Measurements from ENCODE around the gene LY9. TPM values are rescaled to one million over a fixed set of nuclear protein-coding genes. Genes with fewer than 3 reads are reported as not detected.

Gene LY9
- total RNA-seq, 1 experiment from 2014 or later = not detected

DNA sequence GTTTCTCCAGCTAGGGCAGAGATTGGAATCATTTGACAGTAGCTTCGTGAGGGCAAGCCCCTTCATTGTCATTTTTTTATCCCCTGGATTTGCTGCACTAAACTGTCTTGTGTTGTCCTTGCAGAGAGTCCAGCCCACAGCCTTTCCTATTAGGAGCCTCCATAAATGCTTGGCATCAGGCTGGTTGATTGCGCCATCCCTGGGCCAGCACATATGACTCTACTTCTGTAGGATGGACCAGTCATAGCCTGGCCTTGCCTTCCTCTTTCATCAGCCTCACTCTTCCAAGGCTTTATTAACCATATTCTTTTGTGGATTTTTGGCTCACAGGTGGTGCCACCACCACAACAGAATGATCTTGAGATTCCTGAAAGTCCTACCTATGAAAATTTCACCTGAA, 31.4 kb downstream of the LY9 start:
- no peak overlapping the region for H3K4me3 Mint-ChIP-seq
- Histone ChIP-seq H3K14ac (ENCODE audit: insufficient read depth, low read length) (no peak overlapping the region), H3K23ac (ENCODE audit: insufficient read length, low read depth, low read length) (no peak overlapping the region), H2BK15ac (ENCODE audit: low read depth, low read length) (no peak overlapping the region), H2BK120ac (ENCODE audit: low read depth, low read length, poor library complexity, severe bottlenecking) (no peak overlapping the region), H3T11ph (ENCODE audit: low read length) (no peak overlapping the region), H2AFZ (ENCODE audit: low read length) (no peak overlapping the region), H3K4me2 (ENCODE audit: insufficient read depth, insufficient read length, low read length) (no peak overlapping the region), H3K18ac (ENCODE audit: insufficient read length, low read depth, low read length) (no peak overlapping the region), H3K27me3 (ENCODE audit: insufficient read depth, low read length) (no peaks in the 10 kb centered on the region), H3K79me1 (ENCODE audit: insufficient read depth, low read depth, low read length, poor library complexity, severe bottlenecking) (no peaks in the 10 kb centered on the region), H2BK5ac (ENCODE audit: insufficient read length, low read length) (no peak overlapping the region), H2BK12ac (ENCODE audit: insufficient read length, low read depth, low read length) (no peak overlapping the region), H3K27ac (ENCODE audit: insufficient read length, low read depth, low read length) (no peak overlapping the region), H4K8ac (replicated peaks; ENCODE audit: insufficient read length, low read depth, low read length) (no peak overlapping the region), H3K56ac (ENCODE audit: insufficient read length, low read depth, low read length) (no peak overlapping the region), H3K4me1 (ENCODE audit: insufficient read depth, low read length) (no peaks in the 10 kb centered on the region), H3K9ac (ENCODE audit: extremely low read depth, insufficient read length, low read length) (no peak overlapping the region), H4K20me1 (ENCODE audit: control insufficient read depth, insufficient read depth, insufficient read length) (no peaks in the 10 kb centered on the region), H3K23me2 (ENCODE audit: insufficient read length, low read depth, low read length, poor library complexity, severe bottlenecking) (no peaks in the 10 kb centered on the region), H3K4ac (ENCODE audit: low read depth, low read length) (no peak overlapping the region), H4K91ac (ENCODE audit: insufficient read length, low read depth, low read length) (no peak overlapping the region), H2AK5ac (ENCODE audit: insufficient read length, low read length) (no peak overlapping the region), H3K79me2 (ENCODE audit: insufficient read depth, low read length) (no peaks in the 10 kb centered on the region), H3K9me3 (ENCODE audit: control insufficient read depth, low read depth, low read length) (no peaks in the 10 kb centered on the region), H4K5ac (ENCODE audit: insufficient read length, low read depth, low read length) (no peak overlapping the region), H2BK20ac (ENCODE audit: low read depth, low read length, poor library complexity, severe bottlenecking) (no peak overlapping the region)
- H3K27ac Mint-ChIP-seq = no peak overlapping the region
- WGBS (ENCODE audit: extremely low coverage, insufficient read length, low lambda C conversion rate) = no CpG with 5 or more reads among the region's 2 CpGs
- H3K4me1 Mint-ChIP-seq = peaks cover 3 to 7% of the 10 kb centered on the region in 2 experiments; a peak in 1 of 4 replicates
- TF ChIP-seq, protein P1, sequence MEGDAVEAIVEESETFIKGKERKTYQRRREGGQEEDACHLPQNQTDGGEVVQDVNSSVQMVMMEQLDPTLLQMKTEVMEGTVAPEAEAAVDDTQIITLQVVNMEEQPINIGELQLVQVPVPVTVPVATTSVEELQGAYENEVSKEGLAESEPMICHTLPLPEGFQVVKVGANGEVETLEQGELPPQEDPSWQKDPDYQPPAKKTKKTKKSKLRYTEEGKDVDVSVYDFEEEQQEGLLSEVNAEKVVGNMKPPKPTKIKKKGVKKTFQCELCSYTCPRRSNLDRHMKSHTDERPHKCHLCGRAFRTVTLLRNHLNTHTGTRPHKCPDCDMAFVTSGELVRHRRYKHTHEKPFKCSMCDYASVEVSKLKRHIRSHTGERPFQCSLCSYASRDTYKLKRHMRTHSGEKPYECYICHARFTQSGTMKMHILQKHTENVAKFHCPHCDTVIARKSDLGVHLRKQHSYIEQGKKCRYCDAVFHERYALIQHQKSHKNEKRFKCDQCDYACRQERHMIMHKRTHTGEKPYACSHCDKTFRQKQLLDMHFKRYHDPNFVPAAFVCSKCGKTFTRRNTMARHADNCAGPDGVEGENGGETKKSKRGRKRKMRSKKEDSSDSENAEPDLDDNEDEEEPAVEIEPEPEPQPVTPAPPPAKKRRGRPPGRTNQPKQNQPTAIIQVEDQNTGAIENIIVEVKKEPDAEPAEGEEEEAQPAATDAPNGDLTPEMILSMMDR (conservative IDR thresholded peaks at IDR 0.05) = no peak
- H3K27me3 Mint-ChIP-seq (ENCODE audit: low read depth) = peaks cover 2% of the 10 kb centered on the region; the same call in 1 of the 2 replicates
- no peak for DNase-seq
- H3K36me3 Mint-ChIP-seq (ENCODE audit: insufficient read depth in 1 of 3, low read depth in 3 of 3) = no peaks in the 10 kb centered on the region
- no peaks in the 10 kb centered on the region for H3K9me3 Mint-ChIP-seq
